NCI-H524 (cell line): ENCODE measurements around the gene SETDB2.

Source experiments
- DNase-seq, 2 experiments: peaks; one replicate each; lab custom pipeline; 2025; lab: John Stamatoyannopoulos, UW

The SETDB2 gene

DNA sequence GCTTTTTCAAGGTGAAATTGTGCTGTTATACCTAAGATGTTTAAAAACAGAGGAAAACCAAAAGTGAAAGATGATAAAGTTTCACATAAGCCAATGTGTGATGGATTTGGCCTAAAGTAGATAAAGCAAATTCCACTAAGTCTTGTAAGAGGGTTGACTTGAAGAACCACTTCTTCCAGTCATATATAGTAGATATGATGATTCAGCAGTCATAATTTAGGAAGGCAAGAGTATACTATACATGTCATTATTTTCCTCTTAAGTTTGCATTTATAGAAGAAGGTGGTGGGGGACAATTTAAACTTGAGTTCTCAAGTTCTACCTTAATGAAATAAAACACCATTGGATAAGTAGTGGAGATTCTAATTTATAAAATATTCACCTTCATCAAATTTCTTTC lies 88.9 kb downstream of the SETDB2 start:
- no peak for DNase-seq

DNA sequence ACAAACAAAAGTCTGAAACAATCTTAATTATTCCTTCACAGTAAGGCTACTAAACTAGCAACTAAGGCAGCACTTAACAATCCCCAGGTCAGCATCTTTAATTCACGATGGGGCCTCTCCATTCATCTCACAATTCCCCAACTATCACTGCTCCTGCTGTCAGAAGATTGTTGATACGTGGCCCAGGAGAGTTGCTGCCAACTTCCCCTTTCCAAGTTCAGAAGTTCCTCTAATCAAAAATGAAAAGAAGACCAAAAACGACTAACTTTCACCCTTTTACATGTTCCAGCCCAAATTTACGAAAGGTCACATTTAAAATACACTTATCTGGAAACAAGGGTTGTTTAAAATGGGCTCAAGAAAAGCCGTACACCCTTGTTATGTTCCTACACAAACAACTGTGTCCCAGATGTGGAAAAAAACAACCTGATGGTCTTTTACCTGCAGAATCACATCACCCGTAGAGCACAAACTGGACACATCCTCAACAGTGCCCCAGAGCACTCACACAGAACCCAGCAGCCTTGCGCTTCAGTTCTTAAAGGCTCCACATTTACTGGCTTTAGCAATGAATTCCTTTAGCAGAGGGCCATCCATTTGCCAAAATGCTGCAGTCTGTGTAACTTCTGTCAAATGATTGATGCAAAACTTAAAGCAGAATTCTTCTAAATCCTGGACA lies 89.7 kb downstream of the SETDB2 start:
- DNase-seq: no peak

DNA sequence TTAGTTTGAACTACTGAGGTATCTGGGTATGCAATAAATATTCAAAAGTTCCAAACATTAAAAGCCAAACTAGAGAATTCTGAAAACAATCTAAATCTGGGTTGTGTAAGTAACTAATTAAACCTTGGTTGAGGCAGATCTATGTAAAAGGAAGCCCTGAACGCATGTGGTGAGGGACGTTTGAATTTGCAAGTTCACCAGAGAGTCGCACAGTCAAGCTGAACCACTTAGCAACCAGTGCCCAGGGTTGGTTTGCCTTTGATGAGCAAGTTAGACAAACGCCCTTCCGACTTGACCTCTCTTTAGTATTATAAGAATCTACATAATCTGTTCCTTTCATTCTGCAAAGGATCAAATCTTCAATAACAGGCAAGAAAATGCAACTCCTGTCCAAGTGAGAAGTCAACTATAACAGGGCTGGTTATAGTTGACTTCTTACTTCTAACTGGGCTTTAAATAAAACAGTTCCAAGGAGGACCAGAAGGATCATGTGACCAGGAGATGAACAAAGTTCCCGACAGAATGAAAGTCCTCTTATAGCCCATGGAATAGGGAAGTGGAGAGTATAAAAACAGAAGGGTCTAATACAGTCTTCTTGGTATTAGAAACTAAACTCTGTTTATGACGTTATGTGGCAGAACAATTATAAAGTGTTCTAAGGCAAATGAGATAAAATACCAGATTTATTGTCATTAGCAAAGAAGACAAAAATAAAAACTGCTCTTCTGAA lies 92.2 kb downstream of the SETDB2 start:
- DNase-seq: no peak

DNA sequence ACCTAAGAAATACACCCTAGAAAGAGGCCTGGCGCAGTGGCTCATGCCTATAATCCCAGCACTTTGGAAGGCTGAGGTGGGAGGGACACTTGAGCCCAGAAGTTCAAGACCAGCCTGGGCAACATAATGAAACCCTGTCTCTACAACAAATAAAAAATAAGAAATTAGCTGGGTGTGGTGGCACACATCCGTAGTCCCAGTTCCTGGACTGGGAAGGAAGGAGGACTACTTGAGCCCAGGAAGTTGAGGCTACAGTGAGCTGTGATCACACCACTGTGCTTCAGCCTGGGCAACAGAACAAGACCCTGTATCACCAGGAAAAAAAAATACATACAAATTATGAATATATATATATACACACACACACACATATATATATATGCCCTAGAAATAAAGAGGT lies 94.3 kb downstream of the SETDB2 start:
- DNase-seq: no peak

DNA sequence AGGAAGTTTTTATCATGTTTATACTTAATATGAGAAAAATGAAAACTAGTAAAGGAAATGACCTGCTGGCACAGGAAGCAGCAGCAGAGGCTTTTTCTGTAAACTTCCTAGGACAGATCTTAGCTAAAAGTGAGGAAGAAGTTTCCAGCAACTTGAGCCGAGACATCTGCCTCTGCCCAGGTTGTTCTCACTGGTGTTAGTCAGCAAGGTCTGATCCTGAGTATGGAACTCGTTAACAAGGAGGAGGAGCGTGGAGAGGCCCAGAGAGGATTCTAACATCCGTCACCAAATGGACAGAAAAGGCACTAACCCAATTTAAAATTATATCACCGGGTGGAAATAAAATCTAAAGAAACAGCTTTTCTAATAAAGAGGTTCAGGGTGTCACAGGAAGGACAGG lies 95.2 kb downstream of the SETDB2 start:
- DNase-seq: no peak

DNA sequence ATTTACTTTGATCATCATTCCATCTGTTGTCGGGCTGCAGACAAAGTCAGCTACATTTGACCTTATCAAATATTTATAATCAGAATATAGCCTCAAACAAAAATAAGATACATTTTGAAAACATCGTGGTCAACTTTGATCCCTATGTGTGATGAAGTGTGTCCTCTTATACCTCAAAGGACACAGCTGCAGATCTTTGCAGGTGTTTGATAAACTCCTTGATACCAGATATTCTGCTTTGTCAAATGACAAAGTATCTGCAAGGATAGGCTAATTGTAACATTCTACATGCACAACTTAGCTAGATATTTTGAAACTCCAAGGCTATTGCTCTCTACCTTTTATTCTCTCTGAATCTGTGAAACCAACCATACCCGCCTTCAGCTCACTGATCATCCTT lies 95.7 kb downstream of the SETDB2 start:
- no peak for DNase-seq

DNA sequence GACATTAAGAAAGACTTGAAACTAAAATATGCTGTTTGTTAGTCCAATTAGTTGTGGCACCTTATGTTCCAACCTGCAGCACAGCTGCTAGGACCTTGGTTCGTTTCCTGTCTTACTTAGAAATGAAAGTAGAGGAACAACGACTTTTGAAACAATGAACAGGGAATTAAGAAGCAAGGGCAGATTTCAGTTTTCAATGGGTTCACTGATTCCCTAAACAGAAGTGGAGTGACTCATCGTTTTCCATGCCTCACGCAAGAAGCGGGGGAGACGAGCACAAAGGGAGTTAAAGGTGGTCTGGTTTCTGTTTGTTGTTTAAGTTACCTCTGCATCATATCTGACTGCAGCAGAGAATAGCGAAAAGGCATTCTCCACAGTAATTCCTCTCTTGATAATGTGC lies 96.5 kb downstream of the SETDB2 start:
- no peak for DNase-seq

DNA sequence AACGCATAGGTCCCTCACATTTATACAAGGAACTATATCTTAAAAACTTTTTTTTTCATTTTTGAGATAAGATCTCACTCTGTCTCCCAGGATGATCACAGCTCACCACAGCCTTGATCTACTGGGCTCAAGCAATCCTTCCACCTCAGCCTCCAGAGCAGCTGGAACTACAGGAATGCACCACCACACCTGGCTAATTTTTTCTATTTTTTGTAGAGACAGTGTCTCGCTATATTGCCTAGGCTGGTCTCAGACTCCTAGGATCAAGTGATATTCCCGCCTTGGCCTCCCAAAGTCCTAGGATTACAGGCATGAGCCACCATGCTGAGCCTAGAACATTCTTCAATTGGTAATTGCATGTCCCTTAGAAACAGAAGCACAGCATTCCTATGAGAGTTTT lies 99.6 kb downstream of the SETDB2 start:
- no peak for DNase-seq
